Vagina (tissue), 2 donors: ENCODE results near the gene CT45A9. TPM values are rescaled to one million over a fixed set of nuclear protein-coding genes. Genes with fewer than 3 reads are reported as not detected.
"Not testable (repeated sequence)": the region's sequence is repeated elsewhere in the genome, so short reads cannot be mapped to it uniquely, and the experiment has no call there.

Source experiments
- DNase-seq, 2 donors: peaks; one replicate each; pipeline ENCODE4 v3.0.0-alpha.2; 2017; ENCODE audit errors: extremely low spot score in 2 of 2
- H3K27ac ChIP-seq: fragments of 200-600 bp; sonication (generic); one replicate; pipeline ENCODE4 v1.5.1; 2019
- H3K27me3 ChIP-seq: fragments of 200-600 bp; sonication (generic); one replicate; pipeline ENCODE4 v1.5.1; 2019
- H3K36me3 ChIP-seq, 2 donors: fragments of 200-600 bp; sonication (generic); one replicate each; pipeline ENCODE4 v1.5.1; 2017 to 2019
- H3K4me1 ChIP-seq: fragments of 200-600 bp; sonication (generic); one replicate; pipeline ENCODE4 v1.5.1; 2019
- H3K4me3 ChIP-seq, 2 donors: fragments of 200-600 bp; sonication (generic); 1 replicate in 1 of 2; 2 replicates in 1 of 2; pipeline ENCODE4 v1.5.1; 2016 to 2019
- H3K9me3 ChIP-seq: fragments of 200-600 bp; sonication (generic); one replicate; pipeline ENCODE4 v1.5.1; 2019
- CTCF ChIP-seq, 3 experiments: fragments of 450-650 bp in 2 of 3; fragments of 200-600 bp in 1 of 3; sonication (generic) in 1 of 3; IDR thresholded peaks; one replicate each; pipeline ENCODE4 v1.5.1; 2017 to 2019; ENCODE audit warnings: antibody characterized with exemption in 3 of 3, mild to moderate bottlenecking in 2 of 3, moderate library complexity in 2 of 3
- POLR2A ChIP-seq, 2 donors: fragments of 450-650 bp; IDR thresholded peaks; one replicate each; pipeline ENCODE4 v1.6.1; 2017; ENCODE audit warnings: antibody characterized with exemption in 2 of 2, mild to moderate bottlenecking in 2 of 2, moderate library complexity in 2 of 2
- POLR2AphosphoS5 ChIP-seq, 2 donors: sonication (generic); formaldehyde crosslinking; IDR thresholded peaks; one replicate each; pipeline ENCODE4 v1.9.0; 2017; ENCODE audit warnings: antibody characterized with exemption in 2 of 2, mild to moderate bottlenecking in 2 of 2, low read depth in 1 of 2; ENCODE audit not compliant: insufficient read depth in 1 of 2
- intact Hi-C: fragments of 100-400 bp; cut with DNase I; formaldehyde crosslinking; loops from one replicate; pipeline ENCODE4 v1.15.1; 2023
- total RNA-seq: library from RNA; depleted of rRNA; stranded (reverse); fragments of >200 nt; gene quantifications from one replicate; pipeline ENCODE4 v1.2.3, GENCODE V29; 2016

Gene CT45A9
- total RNA-seq, result not detected

GRCh38 chrX:135871712-135872111, at the start of gene CT45A9:
Gene CT45A9, minus strand, starts transcription at chrX:135871812. Its CDS starts 3,751 bp downstream, at chrX:135868061.
- DNase-seq, intact Hi-C loops, H3K27ac ChIP-seq: not testable (repeated sequence)

GRCh38 chrX:135920516-135920915, 48.9 kb upstream of the CT45A9 start:
- H3K36me3 ChIP-seq, DNase-seq, H3K9me3 ChIP-seq, intact Hi-C loops, H3K4me3 ChIP-seq, H3K27ac ChIP-seq, H3K27me3 ChIP-seq, H3K4me1 ChIP-seq: not testable (repeated sequence)

More at GRCh38 chrX:135871712-135872111, at the start of gene CT45A9:
- not testable (repeated sequence) for H3K36me3 ChIP-seq, H3K27me3 ChIP-seq, H3K9me3 ChIP-seq, H3K4me3 ChIP-seq, H3K4me1 ChIP-seq

GRCh38 chrX:135914404-135914803, 42.8 kb upstream of the CT45A9 start:
- TF ChIP-seq POLR2A (IDR thresholded peaks at IDR 0.05) (no peak), CTCF (IDR thresholded peaks at IDR 0.05) (no peak), POLR2AphosphoS5 (IDR thresholded peaks at IDR 0.05; ENCODE audit: insufficient read depth in 1 of 2, low read depth in 1 of 2) (no peak)
- no peak for DNase-seq
- intact Hi-C loops, result no loop called here
- Histone ChIP-seq H3K4me3 (no peak overlapping the region), H3K27me3 (no peaks in the 10 kb centered on the region), H3K36me3 (no peaks in the 10 kb centered on the region), H3K4me1 (no peaks in the 10 kb centered on the region), H3K9me3 (no peaks in the 10 kb centered on the region), H3K27ac (no peak overlapping the region)

GRCh38 chrX:135910251-135910650, 38.6 kb upstream of the CT45A9 start:
- TF ChIP-seq POLR2AphosphoS5 (IDR thresholded peaks at IDR 0.05; ENCODE audit: insufficient read depth in 1 of 2, low read depth in 1 of 2), result no peak
- TF ChIP-seq CTCF (IDR thresholded peaks at IDR 0.05), result no peak
- no peak for TF ChIP-seq POLR2A (IDR thresholded peaks at IDR 0.05)
- Histone ChIP-seq H3K27me3 (no peaks in the 10 kb centered on the region), H3K4me1 (no peaks in the 10 kb centered on the region), H3K36me3 (no peaks in the 10 kb centered on the region), H3K27ac (no peak overlapping the region), H3K4me3 (no peak overlapping the region), H3K9me3 (no peaks in the 10 kb centered on the region)
- no peak for DNase-seq
- intact Hi-C loops, result no loop called here

DNA sequence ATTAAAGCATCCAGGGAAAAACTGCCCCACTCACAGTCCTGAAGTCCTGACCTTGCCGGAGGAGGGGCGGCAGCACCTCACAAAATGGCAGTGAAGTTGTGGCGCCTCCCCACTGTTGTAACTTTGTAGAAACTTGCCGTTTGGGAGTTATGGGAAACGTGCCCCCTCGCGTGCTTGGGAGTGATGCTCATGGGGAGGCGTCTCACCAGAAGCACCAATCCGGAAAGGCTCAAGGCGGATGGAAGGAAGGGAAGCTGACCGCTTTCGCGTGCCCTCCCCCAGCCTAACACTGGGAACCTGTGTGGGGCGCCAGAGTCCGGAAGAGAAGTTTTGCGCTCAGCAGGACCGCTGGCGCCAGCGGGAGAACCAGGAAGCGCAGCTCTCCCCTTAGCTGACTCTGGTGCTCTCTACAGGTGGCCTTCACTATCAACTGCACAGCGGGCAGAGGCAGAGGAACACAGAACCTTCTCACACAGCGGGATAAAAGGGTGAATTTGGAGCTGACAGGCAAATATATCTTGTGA, 21.7 kb upstream of the CT45A9 start, which contains the start of the genes CT45A10 and SAGE1:
CT45A10 (minus strand) TSS at position 151 of the 524 bp plus-strand sequence. CDS start 8,100 bp downstream, outside the sequence.
SAGE1 (plus strand) TSS at position 423 of the 524 bp plus-strand sequence. CDS start 2,527 bp downstream, outside the sequence.
- Histone ChIP-seq H3K4me1 (no peaks in the 10 kb centered on the region), H3K27ac (no peak within 1 kb of the TSS), H3K36me3 (no peaks in the 10 kb centered on the region), H3K4me3 (no peak within 1 kb of the TSS), H3K9me3 (no peaks in the 10 kb centered on the region), H3K27me3 (no peaks in the 10 kb centered on the region)
- DNase-seq, result no peak
- no peak for TF ChIP-seq POLR2AphosphoS5 (IDR thresholded peaks at IDR 0.05; ENCODE audit: insufficient read depth in 1 of 2, low read depth in 1 of 2)
- TF ChIP-seq POLR2A (IDR thresholded peaks at IDR 0.05), result no peak
- no peak for TF ChIP-seq CTCF (IDR thresholded peaks at IDR 0.05)
- intact Hi-C loops, result no loop called here

- H3K4me1 ChIP-seq, result no peaks in the 10 kb centered on the region
- intact Hi-C loops, result no loop called here
- DNase-seq, result no peak
- no peak overlapping the region for H3K27ac ChIP-seq
- no peaks in the 10 kb centered on the region for H3K27me3 ChIP-seq
- no peaks in the 10 kb centered on the region for H3K36me3 ChIP-seq
- H3K9me3 ChIP-seq, result no peaks in the 10 kb centered on the region
- no peak overlapping the region for H3K4me3 ChIP-seq
- TF ChIP-seq POLR2AphosphoS5 (IDR thresholded peaks at IDR 0.05; ENCODE audit: insufficient read depth in 1 of 2, low read depth in 1 of 2) (no peak), CTCF (IDR thresholded peaks at IDR 0.05) (no peak), POLR2A (IDR thresholded peaks at IDR 0.05) (no peak)
Observed at GRCh38 chrX:135892781-135893180, 21.2 kb upstream of the CT45A9 start.
